ENCODE data around the gene ATG14.
A peak's percentile ranks its signal among the peaks of the same experiment; 100 is the strongest.

Gene ATG14

DNA sequence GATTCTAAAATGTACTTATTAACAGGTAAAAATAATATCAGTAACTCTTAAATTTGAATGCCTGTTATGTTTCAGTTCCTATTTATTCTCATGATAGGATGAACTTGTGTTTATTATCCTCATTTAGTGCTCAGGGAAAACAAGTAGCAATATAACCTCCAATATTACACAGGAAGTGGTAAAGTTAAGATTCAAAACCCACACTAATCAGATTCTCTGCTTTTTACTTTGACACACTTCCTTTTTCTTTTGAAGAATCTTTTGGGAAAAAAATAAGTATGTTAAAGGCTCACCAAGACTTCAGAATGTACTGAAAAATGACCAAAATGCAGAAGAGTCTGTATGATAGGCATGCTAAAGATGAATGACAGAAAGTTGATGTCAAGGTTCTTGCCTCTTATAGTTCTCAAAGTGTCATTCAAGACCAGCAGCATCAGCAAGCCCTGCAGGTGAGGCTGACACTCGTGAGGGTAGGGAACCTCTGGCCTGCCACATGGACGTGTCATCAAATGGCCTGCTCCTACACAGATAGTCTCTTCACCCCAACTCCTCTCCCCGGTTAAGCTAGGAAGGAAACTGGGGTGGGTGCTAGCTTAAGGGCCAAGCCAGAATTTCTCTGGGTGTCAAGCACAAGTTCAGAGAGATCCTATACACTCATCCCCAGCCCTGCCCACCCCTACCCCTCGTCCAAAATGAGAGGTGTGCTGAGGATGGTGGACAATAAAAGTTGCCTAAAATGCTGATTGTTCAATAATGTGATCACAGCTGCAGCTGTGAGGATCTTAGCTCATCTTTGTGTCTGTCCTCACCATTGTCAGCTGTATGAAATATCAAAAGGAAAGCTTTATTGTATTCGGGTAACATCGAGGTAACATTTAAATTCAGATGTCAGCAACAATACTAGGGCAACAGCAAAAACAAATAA is 22.5 kb upstream of the ATG14 start:
- Histone ChIP-seq H3K27ac (no peak overlapping the region), H3K36me3 (ENCODE audit: control insufficient read depth, insufficient read depth, low read length) (no peaks in the 10 kb centered on the region), H3K9ac (no peak overlapping the region), H3K4me1 (no peaks in the 10 kb centered on the region), H3K79me2 (no peaks in the 10 kb centered on the region), H2AFZ (no peak overlapping the region), H3K4me2 (ENCODE audit: low read length) (no peak overlapping the region), H3K4me3 (ENCODE audit: low read depth, low read length) (no peak overlapping the region), H3K27me3 (ENCODE audit: control insufficient read depth, insufficient read depth, low read length) (no peaks in the 10 kb centered on the region), H3K9me3 (ENCODE audit: control insufficient read depth, low read length) (no peaks in the 10 kb centered on the region)
- TF ChIP-seq, protein P1, sequence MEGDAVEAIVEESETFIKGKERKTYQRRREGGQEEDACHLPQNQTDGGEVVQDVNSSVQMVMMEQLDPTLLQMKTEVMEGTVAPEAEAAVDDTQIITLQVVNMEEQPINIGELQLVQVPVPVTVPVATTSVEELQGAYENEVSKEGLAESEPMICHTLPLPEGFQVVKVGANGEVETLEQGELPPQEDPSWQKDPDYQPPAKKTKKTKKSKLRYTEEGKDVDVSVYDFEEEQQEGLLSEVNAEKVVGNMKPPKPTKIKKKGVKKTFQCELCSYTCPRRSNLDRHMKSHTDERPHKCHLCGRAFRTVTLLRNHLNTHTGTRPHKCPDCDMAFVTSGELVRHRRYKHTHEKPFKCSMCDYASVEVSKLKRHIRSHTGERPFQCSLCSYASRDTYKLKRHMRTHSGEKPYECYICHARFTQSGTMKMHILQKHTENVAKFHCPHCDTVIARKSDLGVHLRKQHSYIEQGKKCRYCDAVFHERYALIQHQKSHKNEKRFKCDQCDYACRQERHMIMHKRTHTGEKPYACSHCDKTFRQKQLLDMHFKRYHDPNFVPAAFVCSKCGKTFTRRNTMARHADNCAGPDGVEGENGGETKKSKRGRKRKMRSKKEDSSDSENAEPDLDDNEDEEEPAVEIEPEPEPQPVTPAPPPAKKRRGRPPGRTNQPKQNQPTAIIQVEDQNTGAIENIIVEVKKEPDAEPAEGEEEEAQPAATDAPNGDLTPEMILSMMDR (IDR thresholded peaks at IDR 0.05) = no peak

DNA sequence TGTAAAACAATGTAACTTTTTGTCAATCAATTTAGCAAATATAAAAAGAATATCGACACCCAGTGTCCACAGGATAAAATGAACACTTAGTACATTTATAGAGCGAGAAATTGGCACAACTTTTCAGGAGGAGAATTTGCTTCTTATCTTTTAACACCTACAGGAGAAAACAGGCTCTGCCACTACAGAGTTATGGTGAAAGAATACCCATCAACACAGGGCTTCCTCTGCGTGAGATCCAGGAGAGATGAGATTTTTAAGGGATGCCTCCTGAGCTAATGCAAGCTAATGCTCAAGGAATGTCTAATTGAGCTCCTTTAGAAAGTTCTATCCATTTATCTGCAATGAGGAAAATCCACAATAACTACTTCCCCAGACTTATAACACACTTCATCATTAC is 21.0 kb upstream of the ATG14 start:
- no peaks in the 10 kb centered on the region for H3K4me1 ChIP-seq

DNA sequence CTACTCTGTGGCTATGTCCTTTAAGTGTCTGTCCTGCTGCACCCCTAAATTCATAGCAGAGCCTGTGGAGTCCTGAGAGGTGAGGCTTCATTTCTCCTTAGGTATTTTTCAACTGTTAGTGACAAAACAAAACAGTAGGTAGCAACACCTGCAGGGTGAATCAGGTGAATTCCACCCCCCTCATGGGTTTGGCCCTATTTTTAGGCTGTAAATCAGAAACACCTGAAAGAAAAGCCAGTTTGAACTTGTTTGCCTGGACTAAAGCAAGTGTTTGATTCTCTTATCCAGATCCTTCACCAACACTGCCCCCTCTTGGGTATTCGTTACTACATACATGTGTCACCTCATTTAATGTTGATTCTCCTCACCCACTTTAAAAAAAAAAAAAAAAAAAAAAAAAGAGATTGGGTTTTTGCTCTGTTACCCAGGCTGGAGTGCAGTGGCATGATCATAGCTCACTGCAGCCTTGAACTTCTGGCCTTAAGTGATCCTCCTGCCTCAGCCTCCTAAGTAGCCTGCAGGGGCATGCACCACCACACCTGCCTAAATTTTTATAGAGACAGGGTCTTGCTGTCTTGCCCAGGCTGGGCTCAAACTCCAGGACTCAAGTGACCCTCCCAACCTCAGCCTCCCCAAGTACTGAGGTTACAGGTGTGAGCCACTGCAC is 18.5 kb upstream of the ATG14 start:
- H3K9me3 ChIP-seq (ENCODE audit: control insufficient read depth, low read length) = no peaks in the 10 kb centered on the region
- no peaks in the 10 kb centered on the region for H3K79me2 ChIP-seq
- H3K27me3 ChIP-seq (ENCODE audit: control insufficient read depth, insufficient read depth, low read length) = no peaks in the 10 kb centered on the region
- TF ChIP-seq, protein P1 (IDR thresholded peaks at IDR 0.05) = no peak
- no peaks in the 10 kb centered on the region for H3K4me1 ChIP-seq
- H3K4me2 ChIP-seq (ENCODE audit: low read length) = no peak overlapping the region
- H3K27ac ChIP-seq = no peak overlapping the region
- no peaks in the 10 kb centered on the region for H3K36me3 ChIP-seq (ENCODE audit: control insufficient read depth, insufficient read depth, low read length)
- H3K4me3 ChIP-seq (ENCODE audit: low read depth, low read length) = no peak overlapping the region
- H2AFZ ChIP-seq = peak overlapping the region; percentile 5
- H3K9ac ChIP-seq = no peak overlapping the region

More for the DNA sequence above, 21.0 kb upstream of the ATG14 start:
- Histone ChIP-seq H3K79me2 (no peaks in the 10 kb centered on the region), H3K4me3 (ENCODE audit: low read depth, low read length) (no peak overlapping the region), H3K27ac (no peak overlapping the region), H3K9ac (no peak overlapping the region), H3K4me2 (ENCODE audit: low read length) (no peak overlapping the region), H3K9me3 (ENCODE audit: control insufficient read depth, low read length) (no peaks in the 10 kb centered on the region), H2AFZ (no peak overlapping the region), H3K36me3 (ENCODE audit: control insufficient read depth, insufficient read depth, low read length) (no peaks in the 10 kb centered on the region), H3K27me3 (ENCODE audit: control insufficient read depth, insufficient read depth, low read length) (no peaks in the 10 kb centered on the region)
- TF ChIP-seq, protein P1 (IDR thresholded peaks at IDR 0.05) = no peak

DNA sequence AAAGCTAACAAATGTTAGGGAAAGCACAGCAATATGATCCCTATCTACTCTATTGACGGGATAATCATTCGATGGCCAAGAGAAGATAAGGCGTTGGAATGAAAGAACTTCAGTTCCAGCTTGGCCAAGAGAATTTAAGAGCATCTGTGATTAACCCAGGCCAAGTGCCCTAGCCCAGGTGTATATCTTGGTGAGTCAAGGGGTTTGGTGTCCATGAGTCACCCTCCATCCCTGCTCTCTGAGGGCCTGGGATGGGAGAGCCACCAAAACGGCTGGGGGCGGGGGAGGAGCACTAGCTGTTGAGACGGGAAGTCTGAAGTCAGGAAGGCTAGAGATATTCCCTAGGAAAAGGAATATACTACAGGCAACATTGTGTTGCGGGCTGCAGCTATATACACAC is 15.8 kb upstream of the ATG14 start:
- Histone ChIP-seq H3K9ac (no peak overlapping the region), H3K4me1 (no peaks in the 10 kb centered on the region), H3K36me3 (ENCODE audit: control insufficient read depth, insufficient read depth, low read length) (no peaks in the 10 kb centered on the region), H3K4me2 (ENCODE audit: low read length) (no peak overlapping the region), H3K79me2 (no peaks in the 10 kb centered on the region), H3K27me3 (ENCODE audit: control insufficient read depth, insufficient read depth, low read length) (no peaks in the 10 kb centered on the region), H3K9me3 (ENCODE audit: control insufficient read depth, low read length) (no peaks in the 10 kb centered on the region), H3K27ac (no peak overlapping the region), H2AFZ (peak overlapping the region; percentile 3), H3K4me3 (ENCODE audit: low read depth, low read length) (no peak overlapping the region)
- TF ChIP-seq, protein P1 (IDR thresholded peaks at IDR 0.05) = no peak
